GM21619 (cell line): Measurements from ENCODE around the gene SASH3.

Experiments used
- ATAC-seq: cut with Tn5 transposase; IDR thresholded peaks from one replicate; pipeline ENCODE4 v1.9.1; 2021; ENCODE audit not compliant: unreplicated experiment

Gene SASH3

GRCh38 chrX:129759576-129760061, 20.1 kb upstream of the SASH3 start:
- ATAC-seq = no peak

GRCh38 chrX:129760155-129760554, 19.6 kb upstream of the SASH3 start:
- ATAC-seq = no peak

- ATAC-seq = no peak
These were observed 18.8 kb upstream of the SASH3 start for GRCh38 chrX:129760981-129761380.

GRCh38 chrX:129761596-129761995, 18.2 kb upstream of the SASH3 start:
- ATAC-seq = no peak

GRCh38 chrX:129762448-129762847, 17.3 kb upstream of the SASH3 start:
- no peak for ATAC-seq

GRCh38 chrX:129763666-129764065, 16.1 kb upstream of the SASH3 start:
- ATAC-seq = no peak

- no peak for ATAC-seq
These were observed 11.6 kb upstream of the SASH3 start for GRCh38 chrX:129768186-129768585.

- no peak for ATAC-seq
These were observed 10.9 kb upstream of the SASH3 start for GRCh38 chrX:129768586-129769466.

- peak; percentile 43 for ATAC-seq
These were observed 10.1 kb upstream of the SASH3 start for GRCh38 chrX:129769467-129770154.

- no peak for ATAC-seq
These were observed 8.3 kb upstream of the SASH3 start for GRCh38 chrX:129771266-129771995.

- peak; percentile 63 for ATAC-seq
These were observed 6.8 kb upstream of the SASH3 start for GRCh38 chrX:129772796-129773431.

GRCh38 chrX:129773649-129774458, 5.9 kb upstream of the SASH3 start:
- no peak for ATAC-seq

GRCh38 chrX:129777218-129778030, 2.3 kb upstream of the SASH3 start:
- ATAC-seq = peak; percentile 24

- ATAC-seq = no peak
These were observed 570 bp upstream of the SASH3 start for GRCh38 chrX:129779086-129779672.

- ATAC-seq = no peak
These were observed 824 bp downstream of the SASH3 start for GRCh38 chrX:129780441-129781105.

GRCh38 chrX:129781134-129781672, 1.5 kb downstream of the SASH3 start:
- ATAC-seq = peak; percentile 61

GRCh38 chrX:129781680-129782495, 2.1 kb downstream of the SASH3 start:
- no peak for ATAC-seq
